ENCODE data around the gene MSH5. TPM values are rescaled to one million over a fixed set of nuclear protein-coding genes. Genes with fewer than 3 reads are reported as not detected.

MSH5 gene
- total RNA-seq, 1 experiment from 2014 or later, result 51.0 TPM

DNA sequence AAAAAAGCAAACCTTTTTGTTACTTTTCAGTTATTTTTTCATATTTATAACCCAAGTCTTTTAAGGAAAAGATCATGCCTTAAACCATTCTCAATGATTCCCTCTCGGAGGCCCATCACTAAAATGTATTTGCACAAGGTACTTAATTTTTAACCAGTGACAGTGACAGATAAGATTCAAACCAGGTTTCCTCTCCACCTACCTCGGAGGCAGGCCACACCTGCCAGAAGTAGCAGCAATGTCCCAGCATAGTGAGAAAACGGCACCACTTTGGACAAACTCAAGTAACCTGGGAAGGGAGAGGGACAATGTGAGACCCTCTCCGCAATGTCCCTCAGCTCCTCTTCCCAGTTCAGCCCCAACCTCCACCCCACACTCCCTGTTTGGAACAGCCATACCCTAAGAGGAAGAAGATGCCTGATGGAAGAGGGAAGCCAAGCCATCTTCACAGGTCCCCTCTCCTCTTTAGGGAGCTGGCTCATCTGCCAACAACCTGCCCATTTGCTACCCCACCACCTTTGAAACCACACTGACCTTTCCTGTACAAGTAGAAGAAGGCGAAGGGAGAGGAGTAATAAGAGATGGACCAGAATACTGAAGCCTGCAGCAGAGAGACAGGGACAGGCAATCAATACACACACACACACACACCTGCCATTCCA is 38.9 kb upstream of the MSH5 start:
- H3K4me1 Mint-ChIP-seq (ENCODE audit: low read depth, unreplicated experiment), result peaks cover 28% of the 10 kb centered on the region
- ChIA-PET POLR2A (no interaction called here), CTCF (no interaction called here)
- TSS peak; percentile 33 for BruUV-seq (replicated peaks)
- peak in 1 of 2 experiments; percentile 42 for DNase-seq
- no peaks in the 10 kb centered on the region for H3K9me3 Mint-ChIP-seq (ENCODE audit: unreplicated experiment)
- peak overlapping the region; percentile 74 for H3K27ac Mint-ChIP-seq (ENCODE audit: unreplicated experiment)
- peaks cover 5% of the 10 kb centered on the region for H3K36me3 ChIP-seq (ENCODE audit: control insufficient read depth, insufficient read depth, low read length)
- peaks cover 37% of the 10 kb centered on the region for H3K4me1 ChIP-seq
- intact Hi-C loops (cut with micrococcal nuclease; ENCODE audit: unreplicated experiment), result loop anchor here (5.0 kb wide), 1 partner anchor 36 kb away; the partner anchor contains the start of gene CLIC1
- H3K4me3 ChIP-seq (ENCODE audit: low read depth, low read length), result peak overlapping the region; percentile 50
- peak overlapping the region; percentile 91 for H3K4me3 Mint-ChIP-seq (ENCODE audit: unreplicated experiment)
- H3K36me3 Mint-ChIP-seq (ENCODE audit: insufficient read depth, unreplicated experiment), result peaks cover 39% of the 10 kb centered on the region
- no peaks in the 10 kb centered on the region for H3K27me3 Mint-ChIP-seq (ENCODE audit: insufficient read depth, unreplicated experiment)
- no peaks in the 10 kb centered on the region for H3K9me3 ChIP-seq
- TF ChIP-seq, protein P1, sequence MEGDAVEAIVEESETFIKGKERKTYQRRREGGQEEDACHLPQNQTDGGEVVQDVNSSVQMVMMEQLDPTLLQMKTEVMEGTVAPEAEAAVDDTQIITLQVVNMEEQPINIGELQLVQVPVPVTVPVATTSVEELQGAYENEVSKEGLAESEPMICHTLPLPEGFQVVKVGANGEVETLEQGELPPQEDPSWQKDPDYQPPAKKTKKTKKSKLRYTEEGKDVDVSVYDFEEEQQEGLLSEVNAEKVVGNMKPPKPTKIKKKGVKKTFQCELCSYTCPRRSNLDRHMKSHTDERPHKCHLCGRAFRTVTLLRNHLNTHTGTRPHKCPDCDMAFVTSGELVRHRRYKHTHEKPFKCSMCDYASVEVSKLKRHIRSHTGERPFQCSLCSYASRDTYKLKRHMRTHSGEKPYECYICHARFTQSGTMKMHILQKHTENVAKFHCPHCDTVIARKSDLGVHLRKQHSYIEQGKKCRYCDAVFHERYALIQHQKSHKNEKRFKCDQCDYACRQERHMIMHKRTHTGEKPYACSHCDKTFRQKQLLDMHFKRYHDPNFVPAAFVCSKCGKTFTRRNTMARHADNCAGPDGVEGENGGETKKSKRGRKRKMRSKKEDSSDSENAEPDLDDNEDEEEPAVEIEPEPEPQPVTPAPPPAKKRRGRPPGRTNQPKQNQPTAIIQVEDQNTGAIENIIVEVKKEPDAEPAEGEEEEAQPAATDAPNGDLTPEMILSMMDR (IDR thresholded peaks at IDR 0.05; ENCODE audit: insufficient read depth in 1 of 2, low read depth in 1 of 2, low read length in 1 of 2, severe bottlenecking in 1 of 2, unreplicated experiment in 1 of 2), result no peak
- no peaks in the 10 kb centered on the region for H3K27me3 ChIP-seq (replicated peaks; ENCODE audit: control insufficient read depth, insufficient read depth, low read length)

DNA sequence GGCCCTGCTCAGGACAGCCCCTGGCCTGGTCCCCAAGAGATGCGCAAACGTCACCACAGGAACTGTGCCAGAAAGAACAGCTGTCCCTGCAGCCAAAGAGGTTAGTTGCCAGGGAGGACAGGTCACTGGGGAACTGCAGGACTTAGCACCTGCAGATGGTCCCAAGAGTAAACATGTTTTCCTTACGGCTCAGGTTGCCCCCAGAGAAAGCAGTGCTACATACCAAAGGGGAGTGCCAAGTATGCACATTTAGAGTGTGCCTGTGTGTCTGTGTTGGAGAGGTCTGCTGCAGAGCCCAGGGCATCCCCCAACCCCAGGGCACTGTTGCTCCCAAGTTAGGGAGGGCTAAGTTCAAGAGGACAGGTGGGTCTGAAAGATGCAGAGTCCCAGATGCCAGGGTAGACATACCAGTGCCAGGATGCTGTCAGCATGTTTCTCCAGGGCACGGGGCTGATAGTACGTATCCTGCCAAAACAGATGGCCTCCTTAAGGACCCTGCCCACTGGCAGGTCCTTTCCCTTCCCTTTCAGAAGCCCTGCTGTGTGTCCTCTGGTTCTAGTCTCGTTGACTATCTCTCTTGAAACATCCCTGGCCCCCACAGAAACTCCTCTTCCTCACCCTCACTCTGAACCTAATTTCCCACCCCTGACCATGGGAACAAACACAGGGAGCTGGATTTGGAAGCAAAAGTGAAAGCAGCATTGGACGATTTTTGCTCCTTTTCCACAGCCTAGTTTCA is 38.0 kb upstream of the MSH5 start:
- TF ChIP-seq, protein P1 (IDR thresholded peaks at IDR 0.05; ENCODE audit: insufficient read depth in 1 of 2, low read depth in 1 of 2, low read length in 1 of 2, severe bottlenecking in 1 of 2, unreplicated experiment in 1 of 2), result no peak
- Histone ChIP-seq H3K4me1 (peaks cover 35% of the 10 kb centered on the region), H3K9me3 (no peaks in the 10 kb centered on the region), H3K27me3 (replicated peaks; ENCODE audit: control insufficient read depth, insufficient read depth, low read length) (no peaks in the 10 kb centered on the region), H3K36me3 (ENCODE audit: control insufficient read depth, insufficient read depth, low read length) (peaks cover 5% of the 10 kb centered on the region), H3K4me3 (ENCODE audit: low read depth, low read length) (peak overlapping the region; percentile 50)
- Mint-ChIP-seq H3K27me3 (ENCODE audit: insufficient read depth, unreplicated experiment) (no peaks in the 10 kb centered on the region), H3K4me3 (ENCODE audit: unreplicated experiment) (peak overlapping the region; percentile 91), H3K9me3 (ENCODE audit: unreplicated experiment) (no peaks in the 10 kb centered on the region), H3K27ac (ENCODE audit: unreplicated experiment) (peak overlapping the region; percentile 87), H3K4me1 (ENCODE audit: low read depth, unreplicated experiment) (peaks cover 21% of the 10 kb centered on the region), H3K36me3 (ENCODE audit: insufficient read depth, unreplicated experiment) (peaks cover 30% of the 10 kb centered on the region)
- BruUV-seq (replicated peaks), result TSS peak; percentile 37
- ChIA-PET CTCF (no interaction called here), POLR2A (interaction anchor here (1.5 to 1.7 kb wide), 3 partner anchors 11 to 37 kb away, joined by 4 read pairs; no protein-coding TSS in a partner anchor)
- intact Hi-C loops (cut with micrococcal nuclease; ENCODE audit: unreplicated experiment), result loop anchor here (2.0 to 5.0 kb wide), 2 partner anchors 21 to 35 kb away; partner anchors contain the start of genes CLIC1 and LY6G5C
- DNase-seq, result no peak

DNA sequence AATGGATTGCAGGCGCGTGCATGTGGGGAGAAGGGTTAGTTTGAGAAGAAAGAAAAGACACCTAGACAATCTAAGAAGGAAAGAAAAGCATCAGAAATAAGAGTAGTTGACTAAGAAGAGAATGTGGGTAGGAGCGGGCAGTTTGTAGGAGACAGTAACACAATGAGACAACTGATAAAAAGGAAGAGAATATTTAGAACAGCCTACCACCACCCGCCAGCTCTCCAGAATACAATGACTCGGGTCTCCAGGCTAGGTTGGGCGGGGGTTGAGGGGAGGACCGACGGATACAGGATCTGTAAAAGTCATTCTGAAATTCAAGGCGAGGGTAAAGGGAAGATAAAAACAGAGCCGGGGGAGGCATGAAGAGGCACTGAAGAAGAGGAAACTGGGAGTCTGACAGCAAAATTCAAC is 37.4 kb upstream of the MSH5 start:
- no peak for DNase-seq
- Histone ChIP-seq H3K4me1 (peaks cover 34% of the 10 kb centered on the region), H3K27me3 (replicated peaks; ENCODE audit: control insufficient read depth, insufficient read depth, low read length) (no peaks in the 10 kb centered on the region), H3K4me3 (ENCODE audit: low read depth, low read length) (peak overlapping the region; percentile 50), H3K36me3 (ENCODE audit: control insufficient read depth, insufficient read depth, low read length) (peaks cover 3% of the 10 kb centered on the region), H3K9me3 (no peaks in the 10 kb centered on the region)
- H3K4me3 Mint-ChIP-seq (ENCODE audit: unreplicated experiment), result peak overlapping the region; percentile 91
- TF ChIP-seq, protein P1 (IDR thresholded peaks at IDR 0.05; ENCODE audit: insufficient read depth in 1 of 2, low read depth in 1 of 2, low read length in 1 of 2, severe bottlenecking in 1 of 2, unreplicated experiment in 1 of 2), result no peak
- ChIA-PET CTCF (interaction anchor here (0.9 to 1.2 kb wide), 5 partner anchors 22 to 104 kb away, joined by 3 to 7 read pairs (median 3); partner anchors contain the start of genes CSNK2B and LSM2), POLR2A (interaction anchor here (1.2 to 1.7 kb wide), 8 partner anchors 11 to 160 kb away, joined by 3 to 11 read pairs (median 4); partner anchors contain the start of genes CLIC1, HSPA1A, HSPA1L and NEU1)
- no TSS peak for BruUV-seq (replicated peaks)
- H3K4me1 Mint-ChIP-seq (ENCODE audit: low read depth, unreplicated experiment), result peaks cover 16% of the 10 kb centered on the region
- intact Hi-C loops (cut with micrococcal nuclease; ENCODE audit: unreplicated experiment), result loop anchor here (2.0 to 5.0 kb wide), 2 partner anchors 22 to 35 kb away; partner anchors contain the start of genes CLIC1 and LY6G5C
- peak overlapping the region; percentile 87 for H3K27ac Mint-ChIP-seq (ENCODE audit: unreplicated experiment)
- peaks cover 25% of the 10 kb centered on the region for H3K36me3 Mint-ChIP-seq (ENCODE audit: insufficient read depth, unreplicated experiment)
- H3K27me3 Mint-ChIP-seq (ENCODE audit: insufficient read depth, unreplicated experiment), result no peaks in the 10 kb centered on the region
- H3K9me3 Mint-ChIP-seq (ENCODE audit: unreplicated experiment), result no peaks in the 10 kb centered on the region

All from Caco-2 (cell line).